Heart right ventricle (tissue), 16 donors: ENCODE measurements around the gene HSH2D. TPM values are rescaled to one million over a fixed set of nuclear protein-coding genes. Genes with fewer than 3 reads are reported as not detected.

Experiments
- ATAC-seq, 8 donors: fragments of 200-7000 bp; cut with Tn5 transposase; one replicate each; pipeline ENCODE4 v1.9.1; 2020; ENCODE audit warnings: mild to moderate bottlenecking in 8 of 8, moderate library complexity in 8 of 8, moderate number of reproducible peaks in 1 of 8
- DNase-seq, 2 donors: peaks; one replicate each; pipeline ENCODE4 v3.0.0-alpha.2; 2020
- H3K27ac ChIP-seq, 10 donors: fragments of 200-600 bp; sonication (generic) in 2 of 10; one replicate each; pipeline versions ENCODE4 v1.5.0 to v1.8.0; 2020 to 2022; ENCODE audit warnings: mild to moderate bottlenecking in 3 of 10
- H3K27me3 ChIP-seq, 7 donors: fragments of 200-600 bp; one replicate each; pipeline ENCODE4 v1.8.0; 2021 to 2022; ENCODE audit warnings: mild to moderate bottlenecking in 2 of 7
- H3K36me3 ChIP-seq, 9 donors: fragments of 200-600 bp; sonication (generic) in 1 of 9; one replicate each; pipeline versions ENCODE4 v1.5.0 to v1.8.0; 2020 to 2022; ENCODE audit warnings: mild to moderate bottlenecking in 2 of 9
- H3K4me1 ChIP-seq, 9 donors: fragments of 200-600 bp; sonication (generic) in 1 of 9; one replicate each; pipeline versions ENCODE4 v1.5.0 to v1.8.0; 2020 to 2022; ENCODE audit warnings: mild to moderate bottlenecking in 4 of 9
- H3K4me3 ChIP-seq, 10 donors: fragments of 200-600 bp; sonication (generic) in 2 of 10; one replicate each; pipeline versions ENCODE4 v1.5.0 to v1.8.0; 2020 to 2022; ENCODE audit warnings: mild to moderate bottlenecking in 7 of 10, moderate library complexity in 2 of 10
- H3K9me3 ChIP-seq, 11 donors: fragments of 200-600 bp in 10 of 11; sonication (generic) in 2 of 11; one replicate each; pipeline versions ENCODE4 v1.5.0 to v1.8.0; 2013 to 2022; ENCODE audit warnings: mild to moderate bottlenecking in 2 of 11, control low read depth in 1 of 11, moderate library complexity in 1 of 11
- CTCF ChIP-seq, 9 donors: fragments of 200-600 bp; sonication (generic) in 2 of 9; IDR thresholded peaks; one replicate each; pipeline versions ENCODE4 v1.5.0 to v1.8.0; 2021 to 2022; ENCODE audit warnings: antibody characterized with exemption in 9 of 9, mild to moderate bottlenecking in 5 of 9, moderate library complexity in 1 of 9
- WGBS, 2 donors: extraction: QIAGEN DNeasy Blood & Tissue Kit; methylation state at CpG; one replicate each; pipeline ENCODE4 v1.1.7; 2013; ENCODE audit warnings: inconsistent platforms in 1 of 2; 5-methylcytosine and 5-hydroxymethylcytosine counted together
- intact Hi-C, 10 donors: fragments of 100-400 bp; cut with DNase I; formaldehyde crosslinking; loops; one replicate each; pipeline versions ENCODE4 v1.11.1 to v1.14.2; 2022
- polyA plus RNA-seq, 2 donors: library from polyadenylated mRNA; stranded (reverse); fragments of 200-250 nt; gene quantifications; one replicate each; pipeline ENCODE4 v1.2.3, GENCODE V29; 2013
- total RNA-seq, 10 donors: library from RNA; stranded (reverse); fragmentation: NEBNext Ultra II Directional in 3 of 10; extraction: Animal tissue kit (Norgen Biotek cat#: 25700) in 3 of 10; gene quantifications; one replicate each; pipeline versions ENCODE4 v1.2.1 to v1.2.4, GENCODE V29; 2021 to 2023
- donor health status: Arrhythmogenic right ventricular cardiomyopathy.
- donor health status: ischemic (EF 13 %, LVEDD 7.1; RV severe dilation, severe dysfunction).
- donor health status: healthy with polysubstance abuse.
- donor health status: DM: no; HTN: yes; CAD: no.
- donor health status: DM: no; HTN: no; CAD: no.
- donor health status: ischemic (EF 25% LVEDD 6.9; RV normal size, moderate dysfunction).
- donor health status: ischemic (EF 25% LVEDD 5.7; RV mildly dilated, moderate dysfunction).
- donor health status: healthy.
- donor health status: DM: yes; HTN: yes; CAD: no.
- donor health status: Ischemic cardiomyopathy.
- donor health status: ischemic (EF 35%, LVEDD 5.7; RV mildly dilated, moderate dysfunction).
- donor health status: nonischemic (EF 11% LVEDD 7.7; RV severe dilation, severe dysfunction).
- donor health status: DM: yes; HTN: yes; CAD: no.
- donor health status: PGD.
- donor health status: ischemic (EF 29% LVEDD 5.4; RV normal size, mild dysfunction).
- donor health status: nonischemic (EF 23%, LVEDD 6.1; RV moderate dilation, normal function).

HSH2D gene
- total and polyA plus RNA-seq, 12 donors, result 0.16 to 2.0 (median 0.51) TPM; not detected in 2

DNA sequence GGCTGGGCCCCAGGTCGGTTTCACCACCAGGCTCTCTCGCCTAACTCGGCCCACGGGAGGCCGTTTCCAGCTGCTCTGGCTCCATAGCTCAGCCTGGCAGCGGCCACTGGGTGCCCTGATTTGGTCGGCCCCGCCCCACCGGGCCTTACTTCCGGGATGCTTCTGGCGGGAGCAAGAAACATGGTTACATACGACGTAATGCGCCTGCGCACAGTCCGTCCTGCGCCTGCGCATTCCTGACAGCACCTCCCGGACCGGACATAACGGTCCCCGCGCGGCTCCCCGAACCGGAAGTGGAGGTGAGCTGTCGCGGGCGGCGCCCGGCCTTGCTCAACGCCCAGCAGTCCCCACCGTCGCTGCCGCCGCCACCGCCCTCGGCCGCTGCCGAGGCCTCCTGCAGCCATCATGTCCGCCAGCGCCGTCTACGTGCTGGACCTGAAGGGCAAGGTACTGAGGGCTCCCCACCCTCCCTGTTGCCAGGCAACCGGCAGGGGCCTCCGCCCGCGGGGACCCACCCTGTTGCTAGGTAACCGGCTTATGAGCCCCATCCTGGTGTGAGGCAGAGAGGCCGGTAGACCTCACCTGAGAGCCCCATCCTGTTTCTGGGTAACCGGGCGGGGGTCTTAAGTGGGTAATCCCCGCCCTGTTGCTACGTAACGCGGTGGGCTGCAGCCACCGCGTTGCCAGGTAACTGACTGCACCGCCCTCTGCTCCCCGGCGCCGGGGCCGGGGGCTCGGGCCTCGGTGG lies 54.3 kb downstream of the HSH2D start, which contains the start of gene AP1M1:
Gene AP1M1 (plus strand): TSS at position 290 of the 748 bp plus-strand sequence. CDS start 116 bp downstream, at position 406.
- intact Hi-C loops, result no loop called here
- Histone ChIP-seq H3K27me3 (no peaks in the 10 kb centered on the region), H3K9me3 (no peaks in the 10 kb centered on the region), H3K4me1 (peaks cover 10 to 38% (median 27%) of the 10 kb centered on the region in 9 donors), H3K27ac (peak within 1 kb of the TSS; percentile 10 to 94 (median 88)), H3K4me3 (peak within 1 kb of the TSS; percentile 71 to 100 (median 92)), H3K36me3 (peaks cover 0 to 35% (median 6%) of the 10 kb centered on the region in 9 donors)
- peak; percentile 93 to 99 (median 96) for ATAC-seq
- WGBS, 2 donors, result 0% methylated on average over 65 of the region's 65 CpGs
- DNase-seq, result peak; percentile 97 to 99
- peak in 1 of 9 donors; percentile 5 for TF ChIP-seq CTCF (IDR thresholded peaks at IDR 0.05)

DNA sequence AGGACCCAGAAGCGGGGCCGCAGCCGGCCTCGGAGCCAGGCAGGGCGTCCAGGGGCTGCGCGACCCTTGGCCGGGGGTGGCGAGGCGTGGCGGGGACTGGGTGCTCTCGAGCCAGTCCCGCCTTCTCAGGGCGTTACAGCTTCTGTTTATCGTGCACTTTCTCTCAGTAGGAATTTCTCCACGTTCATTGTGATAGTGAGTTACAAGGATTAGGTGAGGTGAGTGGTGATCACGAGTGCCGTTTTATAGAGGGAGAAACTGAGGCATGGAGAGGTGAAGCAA lies 54.8 kb downstream of the HSH2D start:
- no peaks in the 10 kb centered on the region for H3K27me3 ChIP-seq
- TF ChIP-seq CTCF (IDR thresholded peaks at IDR 0.05), result no peak
- peak in 3 of 8 donors; percentile 2 to 30 (median 8) for ATAC-seq
- peak overlapping the region in 9 of 10 donors; percentile 80 to 94 (median 89) for H3K27ac ChIP-seq
- DNase-seq, result no peak
- H3K4me3 ChIP-seq, result peak overlapping the region; percentile 71 to 100 (median 92)
- intact Hi-C loops, result no loop called here
- no peaks in the 10 kb centered on the region for H3K9me3 ChIP-seq
- peaks cover 10 to 38% (median 27%) of the 10 kb centered on the region in 9 donors for H3K4me1 ChIP-seq
- whole genome bisulfite sequencing, 2 donors, result 0 to 1% methylated on average over 18 of the region's 18 CpGs
- H3K36me3 ChIP-seq, result peaks cover 0 to 35% (median 11%) of the 10 kb centered on the region in 9 donors

GRCh38 chr19:16199275-16199932 lies 55.9 kb downstream of the HSH2D start:
- peaks cover 0 to 42% (median 16%) of the 10 kb centered on the region in 9 donors for H3K36me3 ChIP-seq
- peak overlapping the region in 2 of 10 donors; percentile 3 to 31 for H3K27ac ChIP-seq
- TF ChIP-seq CTCF (IDR thresholded peaks at IDR 0.05), result no peak
- no peaks in the 10 kb centered on the region for H3K9me3 ChIP-seq
- H3K4me1 ChIP-seq, result peaks cover 10 to 38% (median 28%) of the 10 kb centered on the region in 9 donors
- peak overlapping the region in 5 of 10 donors; percentile 89 to 100 (median 99) for H3K4me3 ChIP-seq
- no peaks in the 10 kb centered on the region for H3K27me3 ChIP-seq
- intact Hi-C loops, result no loop called here
- DNase-seq (no peak), ATAC-seq (no peak)
- 86 to 90% methylated on average over 9 of the region's 9 CpGs for WGBS, 2 donors
